Stimulated activated naive B cell treated with anti-CD40 and anti-IgM and Interleukin-4, amounts not matched to agents 10 μg/mL and 1 μg/mL and 100 μg/mL, for 72 hours (primary cell): ENCODE data around the gene MPO.

Experiments
- ATAC-seq, 2 donors: fragments of 150-1000 bp; cut with Tn5 transposase; replicated peaks; 2 replicates each; pipeline ENCODE4 v1.10.0; 2021; ENCODE audit warnings: moderate library complexity in 1 of 2
- DNase-seq: peaks from one replicate; pipeline ENCODE4 v3.0.0; 2021
- H3K27ac Mint-ChIP-seq: one replicate; pipeline ENCODE4 v1.8.0; 2022; ENCODE audit warnings: mild to moderate bottlenecking, mixed read lengths
- H3K27me3 Mint-ChIP-seq, 2 donors: one replicate each; pipeline ENCODE4 v1.8.0; 2022; ENCODE audit warnings: mixed read lengths in 2 of 2
- H3K36me3 Mint-ChIP-seq, 2 donors: one replicate each; pipeline ENCODE4 v1.8.0; 2022; ENCODE audit warnings: mixed read lengths in 2 of 2, mild to moderate bottlenecking in 1 of 2
- H3K4me1 Mint-ChIP-seq, 2 donors: one replicate each; pipeline ENCODE4 v1.8.0; 2022; ENCODE audit warnings: mixed read lengths in 2 of 2, mild to moderate bottlenecking in 1 of 2
- H3K4me3 Mint-ChIP-seq, 2 donors: one replicate each; pipeline ENCODE4 v1.8.0; 2022; ENCODE audit warnings: mild to moderate bottlenecking in 2 of 2, mixed read lengths in 2 of 2, moderate library complexity in 1 of 2
- H3K9me3 Mint-ChIP-seq, 2 donors: one replicate each; pipeline ENCODE4 v1.8.0; 2022; ENCODE audit warnings: mixed read lengths in 2 of 2, mild to moderate bottlenecking in 1 of 2

The MPO gene

GRCh38 chr17:58304750-58305486 is 24.2 kb upstream of the MPO start:
- H3K36me3 Mint-ChIP-seq: no peaks in the 10 kb centered on the region
- DNase-seq: no peak
- no peaks in the 10 kb centered on the region for H3K27me3 Mint-ChIP-seq
- H3K9me3 Mint-ChIP-seq: no peaks in the 10 kb centered on the region
- no peak overlapping the region for H3K4me3 Mint-ChIP-seq
- ATAC-seq: no peak
- H3K27ac Mint-ChIP-seq: no peak overlapping the region
- H3K4me1 Mint-ChIP-seq: peaks cover 14 to 22% of the 10 kb centered on the region in 2 donors

- no peaks in the 10 kb centered on the region for H3K27me3 Mint-ChIP-seq
- peak; percentile 91 to 93 for ATAC-seq
- H3K9me3 Mint-ChIP-seq: no peaks in the 10 kb centered on the region
- peaks cover 14 to 22% of the 10 kb centered on the region in 2 donors for H3K4me1 Mint-ChIP-seq
- DNase-seq: peak; percentile 45
- H3K27ac Mint-ChIP-seq: no peak overlapping the region
- no peaks in the 10 kb centered on the region for H3K36me3 Mint-ChIP-seq
- H3K4me3 Mint-ChIP-seq: no peak overlapping the region
These were observed 23.4 kb upstream of the MPO start for GRCh38 chr17:58303971-58304749.

- Mint-ChIP-seq H3K27ac (peak overlapping the region; percentile 6), H3K36me3 (no peaks in the 10 kb centered on the region), H3K4me3 (no peak overlapping the region), H3K9me3 (no peaks in the 10 kb centered on the region), H3K4me1 (peaks cover 14 to 22% of the 10 kb centered on the region in 2 donors), H3K27me3 (no peaks in the 10 kb centered on the region)
- ATAC-seq (no peak), DNase-seq (no peak)
These were observed 22.3 kb upstream of the MPO start for GRCh38 chr17:58302919-58303585.

- H3K9me3 Mint-ChIP-seq: no peaks in the 10 kb centered on the region
- peaks cover 14 to 22% of the 10 kb centered on the region in 2 donors for H3K4me1 Mint-ChIP-seq
- H3K27ac Mint-ChIP-seq: no peak overlapping the region
- H3K36me3 Mint-ChIP-seq: no peaks in the 10 kb centered on the region
- H3K27me3 Mint-ChIP-seq: no peaks in the 10 kb centered on the region
- no peak overlapping the region for H3K4me3 Mint-ChIP-seq
- no peak for DNase-seq
- no peak for ATAC-seq
These were observed 21.6 kb upstream of the MPO start for GRCh38 chr17:58302171-58302918.

DNA sequence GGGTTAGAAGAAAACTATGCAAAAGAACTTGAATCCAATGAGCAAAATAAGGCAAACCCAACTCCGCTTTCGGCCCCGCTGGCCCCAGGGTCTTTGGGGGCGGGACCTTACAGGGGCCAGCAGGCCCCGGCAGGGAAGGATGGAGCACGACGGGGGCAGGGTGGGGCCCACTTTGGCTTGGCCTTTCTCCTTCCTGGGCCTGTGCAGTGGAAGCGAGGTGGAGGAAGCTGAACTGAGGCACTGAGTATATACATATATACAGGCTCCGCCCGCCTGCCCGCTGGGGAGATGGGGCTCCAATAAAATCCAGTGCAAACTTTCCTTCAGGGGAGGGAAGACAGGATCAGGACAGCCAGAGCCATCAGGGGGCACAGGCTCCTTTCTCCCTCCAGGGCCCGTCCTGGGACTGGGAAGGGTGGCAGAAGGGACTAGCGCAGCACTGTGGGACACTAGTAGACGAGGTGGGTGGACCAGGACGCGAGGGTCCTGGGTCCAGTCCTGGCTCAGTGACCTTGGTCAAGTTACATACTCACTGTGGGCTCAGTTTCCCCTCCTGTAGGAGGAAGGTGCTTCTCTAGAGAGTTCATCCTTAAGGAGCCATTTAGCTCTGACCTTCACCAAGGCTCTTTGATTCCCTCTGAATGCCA is 20.9 kb upstream of the MPO start:
- H3K27me3 Mint-ChIP-seq: no peaks in the 10 kb centered on the region
- H3K9me3 Mint-ChIP-seq: no peaks in the 10 kb centered on the region

DNA sequence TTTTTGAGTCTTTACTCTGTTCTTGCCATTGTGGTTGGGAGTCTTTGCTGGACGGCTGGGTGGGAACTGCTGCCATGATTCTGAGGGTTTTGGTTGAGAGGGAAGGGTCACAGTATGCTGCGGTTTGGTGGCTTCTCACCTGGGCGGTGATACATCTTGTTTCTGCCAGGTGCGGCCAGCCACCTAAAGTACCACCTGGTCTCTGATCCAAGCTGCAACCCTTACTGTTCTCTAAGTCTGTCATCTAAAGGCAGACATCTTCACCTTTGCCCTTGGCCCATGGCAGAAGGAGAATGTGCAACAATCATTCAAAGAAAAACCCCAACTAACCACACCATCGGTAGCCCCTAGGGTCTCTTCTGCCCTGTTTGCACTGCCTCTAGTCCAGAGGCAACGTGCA is 19.6 kb upstream of the MPO start:
- H3K9me3 Mint-ChIP-seq: no peaks in the 10 kb centered on the region
- ATAC-seq (no peak), DNase-seq (no peak)
- peaks cover 14 to 22% of the 10 kb centered on the region in 2 donors for H3K4me1 Mint-ChIP-seq
- no peak overlapping the region for H3K27ac Mint-ChIP-seq
- H3K27me3 Mint-ChIP-seq: no peaks in the 10 kb centered on the region
- no peaks in the 10 kb centered on the region for H3K36me3 Mint-ChIP-seq
- H3K4me3 Mint-ChIP-seq: no peak overlapping the region

More for the DNA sequence above, 20.9 kb upstream of the MPO start:
- Mint-ChIP-seq H3K36me3 (no peaks in the 10 kb centered on the region), H3K27ac (no peak overlapping the region), H3K4me1 (peaks cover 14 to 22% of the 10 kb centered on the region in 2 donors), H3K4me3 (no peak overlapping the region)
- ATAC-seq (no peak), DNase-seq (no peak)

DNA sequence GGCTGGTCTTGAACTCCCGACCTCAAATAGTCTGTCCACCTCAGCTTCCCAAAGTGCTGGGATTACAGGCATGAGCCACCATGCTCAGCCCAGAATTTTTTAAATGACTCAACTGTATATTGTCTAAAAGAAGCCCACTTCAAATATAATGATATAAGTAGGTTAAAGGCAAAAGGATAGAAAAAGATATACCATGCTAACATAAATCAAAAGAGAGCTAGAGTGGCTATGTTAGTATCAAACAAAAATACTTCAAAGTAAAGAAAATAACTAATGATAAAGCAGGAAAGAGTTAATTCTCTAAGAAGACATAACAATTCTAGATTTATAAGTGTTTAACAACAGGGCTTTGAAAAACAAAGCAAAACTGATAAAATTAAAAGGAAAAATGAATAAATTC is 13.3 kb upstream of the MPO start:
- H3K9me3 Mint-ChIP-seq: no peaks in the 10 kb centered on the region
- no peaks in the 10 kb centered on the region for H3K4me1 Mint-ChIP-seq
- DNase-seq (no peak), ATAC-seq (no peak)
- H3K27ac Mint-ChIP-seq: no peak overlapping the region
- H3K36me3 Mint-ChIP-seq: no peaks in the 10 kb centered on the region
- H3K27me3 Mint-ChIP-seq: peaks cover 0 to 4% of the 10 kb centered on the region in 2 donors
- H3K4me3 Mint-ChIP-seq: no peak overlapping the region

DNA sequence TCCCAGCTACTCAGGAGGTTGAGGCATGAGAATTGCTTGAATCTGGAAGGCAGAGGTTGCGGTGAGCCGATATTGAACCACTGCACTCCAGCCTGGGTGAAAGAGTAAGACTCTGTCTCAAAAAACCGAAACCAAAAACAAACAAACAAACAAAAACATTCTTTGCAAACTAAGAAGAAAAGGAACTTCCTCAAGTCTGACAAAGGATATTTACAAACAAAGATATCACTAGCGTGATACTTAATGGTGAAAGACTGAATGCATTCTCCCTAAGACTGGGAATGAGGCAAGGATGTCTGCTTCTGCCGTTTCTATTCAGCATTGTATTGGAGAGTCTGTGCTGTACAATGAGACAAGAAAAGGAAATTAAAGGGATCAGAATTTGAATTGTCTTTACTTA is 10.5 kb upstream of the MPO start:
- peaks cover 5 to 8% of the 10 kb centered on the region in 2 donors for H3K27me3 Mint-ChIP-seq
- DNase-seq: no peak
- no peak overlapping the region for H3K4me3 Mint-ChIP-seq
- ATAC-seq: no peak
- no peaks in the 10 kb centered on the region for H3K9me3 Mint-ChIP-seq
- no peaks in the 10 kb centered on the region for H3K36me3 Mint-ChIP-seq
- no peak overlapping the region for H3K27ac Mint-ChIP-seq
- H3K4me1 Mint-ChIP-seq: no peaks in the 10 kb centered on the region

GRCh38 chr17:58289869-58290268 is 9.1 kb upstream of the MPO start:
- Mint-ChIP-seq H3K4me3 (no peak overlapping the region), H3K9me3 (no peaks in the 10 kb centered on the region), H3K4me1 (no peaks in the 10 kb centered on the region), H3K27me3 (peaks cover 5 to 8% of the 10 kb centered on the region in 2 donors), H3K27ac (no peak overlapping the region), H3K36me3 (no peaks in the 10 kb centered on the region)
- DNase-seq (no peak), ATAC-seq (no peak)

GRCh38 chr17:58285422-58285810 is 4.7 kb upstream of the MPO start:
- H3K9me3 Mint-ChIP-seq: no peaks in the 10 kb centered on the region
- H3K4me1 Mint-ChIP-seq: peaks cover 0 to 1% of the 10 kb centered on the region in 2 donors
- no peak overlapping the region for H3K27ac Mint-ChIP-seq
- H3K27me3 Mint-ChIP-seq: peaks cover 5 to 21% of the 10 kb centered on the region in 2 donors
- ATAC-seq (no peak), DNase-seq (no peak)
- no peak overlapping the region for H3K4me3 Mint-ChIP-seq
- H3K36me3 Mint-ChIP-seq: no peaks in the 10 kb centered on the region

DNA sequence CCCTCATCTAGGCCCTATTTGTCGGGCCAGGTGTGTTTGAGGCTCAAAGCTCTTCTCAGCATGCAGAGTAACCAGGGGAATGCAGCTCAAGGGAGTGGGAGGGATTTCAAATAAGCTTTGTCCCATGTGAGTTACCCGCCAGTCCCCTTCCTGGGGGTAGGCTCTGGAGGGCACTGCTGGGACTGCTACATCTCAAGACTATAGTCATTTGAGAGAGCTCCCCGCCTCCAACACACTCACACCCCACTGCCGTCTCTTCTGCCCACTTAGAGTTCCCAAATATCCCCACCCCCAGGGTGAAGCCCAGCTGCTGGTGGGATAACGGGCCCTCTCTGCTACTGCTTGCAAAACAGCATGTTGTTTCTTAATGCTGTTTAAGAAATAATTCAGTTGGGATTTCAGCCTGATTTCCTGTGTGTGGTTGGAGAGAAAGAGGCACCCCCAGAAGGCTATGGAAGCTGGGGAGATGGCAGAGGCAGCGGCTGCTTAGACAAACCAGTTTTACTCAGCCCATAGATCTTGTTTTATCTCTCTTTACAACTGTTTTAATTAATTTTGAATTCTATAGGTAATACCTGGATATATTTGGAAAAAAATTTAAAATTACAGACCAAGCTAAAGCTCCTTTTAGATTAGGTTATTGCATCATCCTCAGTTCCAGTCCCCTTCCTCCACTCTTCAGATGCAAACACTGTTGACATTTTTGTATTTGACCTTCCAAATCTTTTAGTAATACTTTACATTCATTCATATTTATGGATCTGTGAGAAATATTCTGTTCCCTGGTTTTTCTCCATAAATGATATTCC is 4.1 kb upstream of the MPO start:
- DNase-seq (no peak), ATAC-seq (no peak)
- Mint-ChIP-seq H3K4me1 (peaks cover 0 to 1% of the 10 kb centered on the region in 2 donors), H3K4me3 (no peak overlapping the region), H3K27ac (no peak overlapping the region), H3K9me3 (no peaks in the 10 kb centered on the region), H3K36me3 (no peaks in the 10 kb centered on the region), H3K27me3 (peaks cover 8 to 21% of the 10 kb centered on the region in 2 donors)

- Mint-ChIP-seq H3K4me3 (no peak overlapping the region), H3K36me3 (no peaks in the 10 kb centered on the region), H3K9me3 (no peaks in the 10 kb centered on the region), H3K27ac (no peak overlapping the region), H3K27me3 (peaks cover 17 to 27% of the 10 kb centered on the region in 2 donors), H3K4me1 (peaks cover 0 to 1% of the 10 kb centered on the region in 2 donors)
- ATAC-seq (no peak), DNase-seq (no peak)
These were observed 3.2 kb upstream of the MPO start for GRCh38 chr17:58283674-58284612.
